HCT116 (cell line): ENCODE measurements around the gene IMMP2L. TPM values are rescaled to one million over a fixed set of nuclear protein-coding genes. Genes with fewer than 3 reads are reported as not detected.

Experiments used
- ATAC-seq: fragments of 200-7000 bp; cut with Tn5 transposase; 2 replicates; pipeline ENCODE4 v1.9.1; 2020; ENCODE audit warnings: mild to moderate bottlenecking, moderate library complexity
- BruUV-seq: library from RNA; stranded (reverse); fragments of 400-500 nt; replicated peaks from 2 replicates; lab custom pipeline; 2021; lab: Mats Ljungman, UMichigan
- CTCF ChIA-PET: fragments of 300-600 bp; sonication (Branson Sonifier 250); formaldehyde crosslinking; loops from one replicate; lab custom pipeline; 2021; ENCODE audit warnings: antibody characterized with exemption; lab: Charles Lee
- POLR2A ChIA-PET: fragments of 300-600, 350-600 bp; sonication (Branson Sonifier 250); formaldehyde crosslinking; loops from one replicate; lab custom pipeline; 2021; ENCODE audit warnings: antibody characterized with exemption; lab: Charles Lee
- RAD21 ChIA-PET, 2 experiments: fragments of 300-600 bp; sonication (Branson Sonifier 250); formaldehyde crosslinking; loops; one replicate each; lab custom pipeline; 2023; ENCODE audit warnings: low total read pairs in 2 of 2; ENCODE audit not compliant: uncharacterized antibody in 2 of 2, unreplicated experiment in 2 of 2, low non-redundant PET in 1 of 2; lab: Charles Lee
- DNase-seq: peaks from one replicate; pipeline ENCODE4 v3.0.0-alpha.2; 2010; ENCODE audit warnings: low read depth, low spot score
- H2AFZ ChIP-seq: fragments of 200-600 bp; shearing (Covaris generic), sonication (generic); 2 replicates; pipeline ENCODE4 v1.6.1; 2017; ENCODE audit warnings: low read depth, mixed run types, mixed read lengths, antibody characterized with exemption, low read length; ENCODE audit not compliant: poor library complexity, severe bottlenecking
- H3K27ac ChIP-seq: 2 replicates; pipeline ENCODE4 v1.5.1; 2012; ENCODE audit warnings: low read depth, low read length
- H3K27me3 ChIP-seq: fragments of 200-600 bp; sonication (generic); 2 replicates; pipeline ENCODE4 v1.6.1; 2016; ENCODE audit warnings: mixed run types, low read length, mixed read lengths; ENCODE audit not compliant: insufficient read depth
- H3K36me3 ChIP-seq, 2 experiments: fragments of 200-500 bp in 1 of 2; fragments of 200-600 bp in 1 of 2; sonication (Bioruptor generic) in 1 of 2; sonication (generic) in 1 of 2; 2 replicates each; pipeline versions ENCODE4 v1.5.1 to v1.6.1; 2014 to 2016; ENCODE audit warnings: low read length in 2 of 2, inconsistent platforms in 1 of 2, mixed read lengths in 1 of 2, mixed run types in 1 of 2; ENCODE audit not compliant: insufficient read depth in 2 of 2, control insufficient read depth in 1 of 2
- H3K4me1 ChIP-seq, 2 experiments: fragments of 200-600 bp in 1 of 2; sonication (generic) in 1 of 2; 2 replicates each; pipeline versions ENCODE4 v1.5.1 to v1.6.1; 2012 to 2017; ENCODE audit warnings: low read length in 2 of 2, inconsistent platforms in 1 of 2, mild to moderate bottlenecking in 1 of 2, mixed read lengths in 1 of 2, mixed run types in 1 of 2, moderate library complexity in 1 of 2; ENCODE audit not compliant: insufficient read depth in 2 of 2, control insufficient read depth in 1 of 2
- H3K4me2 ChIP-seq: fragments of 200-600 bp; sonication (generic); 2 replicates; pipeline ENCODE4 v1.6.1; 2017; ENCODE audit warnings: mixed run types, low read length, mixed read lengths
- H3K4me3 ChIP-seq, 2 experiments: fragments of 200-600 bp in 1 of 2; sonication (generic) in 1 of 2; replicated peaks in 1 of 2; 2 replicates each; pipeline ENCODE4 v1.5.1; 2011 to 2016; ENCODE audit warnings: low read length in 2 of 2, control low read depth in 1 of 2, low read depth in 1 of 2, mild to moderate bottlenecking in 1 of 2, mixed read lengths in 1 of 2, mixed run types in 1 of 2
- H3K79me2 ChIP-seq: fragments of 200-600 bp; sonication (generic); 2 replicates; pipeline ENCODE4 v1.6.1; 2017; ENCODE audit warnings: mild to moderate bottlenecking, mixed run types, low read length, moderate library complexity, mixed read lengths; ENCODE audit not compliant: insufficient read depth
- H3K9ac ChIP-seq: fragments of 200-600 bp; sonication (generic); 2 replicates; pipeline ENCODE4 v1.6.1; 2016; ENCODE audit warnings: low read length, mixed read lengths
- H3K9me2 ChIP-seq: fragments of 200-600 bp; sonication (generic), shearing (Covaris generic); 2 replicates; pipeline ENCODE4 v1.6.1; 2017; ENCODE audit warnings: mixed run types, mild to moderate bottlenecking, moderate library complexity; ENCODE audit not compliant: insufficient read depth
- H3K9me3 ChIP-seq, 2 experiments: fragments of 200-500 bp in 1 of 2; fragments of 200-600 bp in 1 of 2; sonication (Bioruptor generic) in 1 of 2; sonication (generic) in 1 of 2; 2 replicates each; pipeline ENCODE4 v1.6.1; 2014 to 2017; ENCODE audit warnings: low read length in 2 of 2, mixed read lengths in 2 of 2, inconsistent platforms in 1 of 2, low read depth in 1 of 2, mild to moderate bottlenecking in 1 of 2, mixed run types in 1 of 2, moderate library complexity in 1 of 2; ENCODE audit not compliant: control insufficient read depth in 1 of 2, insufficient read depth in 1 of 2
- H4K20me1 ChIP-seq: fragments of 200-600 bp; sonication (generic), shearing (Covaris generic); 2 replicates; pipeline ENCODE4 v1.6.1; 2017; ENCODE audit warnings: mixed run types, mild to moderate bottlenecking, moderate library complexity; ENCODE audit not compliant: insufficient read depth
- CBX3 ChIP-seq: IDR thresholded peaks from 2 replicates; pipeline ENCODE4 v1.6.1; 2012; ENCODE audit warnings: low read depth
- CTCF ChIP-seq, 3 experiments: fragments of 200-600 bp in 1 of 3; sonication (generic) in 1 of 3; IDR thresholded peaks in 2 of 3; conservative IDR thresholded peaks in 1 of 3; 2 replicates each; pipeline ENCODE4 v1.5.1; 2012 to 2017; ENCODE audit warnings: low read depth in 2 of 3, low read length in 2 of 3, antibody characterized with exemption in 1 of 3, borderline replicate concordance in 1 of 3, control low read depth in 1 of 3, mild to moderate bottlenecking in 1 of 3, mixed read lengths in 1 of 3, mixed run types in 1 of 3, moderate library complexity in 1 of 3; ENCODE audit not compliant: insufficient read depth in 1 of 3
- EGR1 ChIP-seq: IDR thresholded peaks from 2 replicates; pipeline ENCODE4 v1.6.1; 2012; ENCODE audit warnings: low read depth
- ELF1 ChIP-seq: IDR thresholded peaks from 2 replicates; pipeline ENCODE4 v1.6.1; 2012; ENCODE audit warnings: low read depth, borderline replicate concordance
- FOSL1 ChIP-seq: IDR thresholded peaks from 2 replicates; pipeline ENCODE4 v1.6.1; 2012; ENCODE audit warnings: low read depth
- POLR2AphosphoS5 ChIP-seq: IDR thresholded peaks from 2 replicates; pipeline ENCODE4 v1.6.1; 2011; ENCODE audit warnings: mild to moderate bottlenecking, low read depth, low read length, moderate library complexity
- RAD21 ChIP-seq: IDR thresholded peaks from 2 replicates; pipeline ENCODE4 v1.6.1; 2012; ENCODE audit warnings: low read depth, mild to moderate bottlenecking
- SIN3A ChIP-seq: IDR thresholded peaks from 2 replicates; pipeline ENCODE4 v1.6.1; 2012; ENCODE audit warnings: low read depth
- SRF ChIP-seq: IDR thresholded peaks from 2 replicates; pipeline ENCODE4 v1.6.1; 2012; ENCODE audit warnings: low read depth
- TCF7L2 ChIP-seq: IDR thresholded peaks from 2 replicates; pipeline ENCODE4 v1.7.0; 2011; ENCODE audit warnings: borderline replicate concordance, inconsistent platforms; ENCODE audit not compliant: insufficient read depth, insufficient read length; ENCODE audit errors: extremely low read depth
- YY1 ChIP-seq: IDR thresholded peaks from 2 replicates; pipeline ENCODE4 v1.6.1; 2011; ENCODE audit warnings: low read length, low read depth, moderate library complexity, mild to moderate bottlenecking; ENCODE audit not compliant: insufficient replicate concordance; ENCODE audit errors: extremely low read depth
- intact Hi-C: fragments of 100-400 bp; cut with micrococcal nuclease; formaldehyde crosslinking; loops from 2 replicates; pipeline ENCODE4 v1.10.0; 2022
- total RNA-seq: library from RNA; stranded (reverse); gene quantifications from one replicate; pipeline ENCODE4 v1.2.1, GENCODE V29; 2021; ENCODE audit not compliant: unreplicated experiment
- TF ChIP-seq, protein P1 (sequence below): IDR thresholded peaks from 2 replicates; pipeline ENCODE4 v1.6.1; 2011; ENCODE audit warnings: mild to moderate bottlenecking, low read length, moderate library complexity; ENCODE audit not compliant: insufficient replicate concordance; ENCODE audit errors: extremely low read depth
- TF ChIP-seq, protein P2 (sequence below): IDR thresholded peaks from 2 replicates; pipeline ENCODE4 v1.6.1; 2012; ENCODE audit warnings: low read depth

Gene IMMP2L
- total RNA-seq, 1 experiment from 2014 or later: 21.1 TPM

GRCh38 chr7:110803602-110804143 lies 758.6 kb downstream of the IMMP2L start (continued):
- TF ChIP-seq, protein P1, sequence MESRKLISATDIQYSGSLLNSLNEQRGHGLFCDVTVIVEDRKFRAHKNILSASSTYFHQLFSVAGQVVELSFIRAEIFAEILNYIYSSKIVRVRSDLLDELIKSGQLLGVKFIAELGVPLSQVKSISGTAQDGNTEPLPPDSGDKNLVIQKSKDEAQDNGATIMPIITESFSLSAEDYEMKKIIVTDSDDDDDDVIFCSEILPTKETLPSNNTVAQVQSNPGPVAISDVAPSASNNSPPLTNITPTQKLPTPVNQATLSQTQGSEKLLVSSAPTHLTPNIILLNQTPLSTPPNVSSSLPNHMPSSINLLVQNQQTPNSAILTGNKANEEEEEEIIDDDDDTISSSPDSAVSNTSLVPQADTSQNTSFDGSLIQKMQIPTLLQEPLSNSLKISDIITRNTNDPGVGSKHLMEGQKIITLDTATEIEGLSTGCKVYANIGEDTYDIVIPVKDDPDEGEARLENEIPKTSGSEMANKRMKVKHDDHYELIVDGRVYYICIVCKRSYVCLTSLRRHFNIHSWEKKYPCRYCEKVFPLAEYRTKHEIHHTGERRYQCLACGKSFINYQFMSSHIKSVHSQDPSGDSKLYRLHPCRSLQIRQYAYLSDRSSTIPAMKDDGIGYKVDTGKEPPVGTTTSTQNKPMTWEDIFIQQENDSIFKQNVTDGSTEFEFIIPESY: no peak
- TF ChIP-seq RAD21 (no peak), ELF1 (no peak), CBX3 (no peak), SIN3A (no peak), POLR2AphosphoS5 (no peak), TCF7L2 (no peak), EGR1 (no peak)

DNA sequence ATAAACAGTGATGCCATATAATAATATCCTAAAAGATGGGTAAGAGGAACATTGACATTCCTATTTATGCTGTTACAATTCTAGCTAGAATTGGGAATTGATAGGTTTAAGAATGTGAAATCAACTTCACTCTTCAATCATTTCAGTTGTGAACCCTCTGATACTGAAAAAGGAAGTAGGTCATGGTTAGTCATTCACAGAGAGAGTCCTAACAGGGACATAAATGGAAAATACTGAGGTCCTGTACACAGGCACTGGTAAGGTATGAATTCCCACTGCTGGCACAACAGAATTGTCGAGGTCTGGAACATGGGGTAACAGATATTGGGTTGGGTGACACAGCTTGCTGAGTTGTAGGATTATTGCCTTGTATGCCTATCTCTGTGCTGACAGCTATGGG lies 760.8 kb downstream of the IMMP2L start:
- no peaks in the 10 kb centered on the region for H3K79me2 ChIP-seq
- no peaks in the 10 kb centered on the region for H3K36me3 ChIP-seq
- no peak overlapping the region for H3K4me3 ChIP-seq
- no peaks in the 10 kb centered on the region for H3K27me3 ChIP-seq
- H2AFZ ChIP-seq: no peak overlapping the region
- no peak overlapping the region for H3K27ac ChIP-seq
- TF ChIP-seq SRF: no peak
- no peak for TF ChIP-seq ELF1
- no peak for TF ChIP-seq YY1
- TF ChIP-seq, protein P2, sequence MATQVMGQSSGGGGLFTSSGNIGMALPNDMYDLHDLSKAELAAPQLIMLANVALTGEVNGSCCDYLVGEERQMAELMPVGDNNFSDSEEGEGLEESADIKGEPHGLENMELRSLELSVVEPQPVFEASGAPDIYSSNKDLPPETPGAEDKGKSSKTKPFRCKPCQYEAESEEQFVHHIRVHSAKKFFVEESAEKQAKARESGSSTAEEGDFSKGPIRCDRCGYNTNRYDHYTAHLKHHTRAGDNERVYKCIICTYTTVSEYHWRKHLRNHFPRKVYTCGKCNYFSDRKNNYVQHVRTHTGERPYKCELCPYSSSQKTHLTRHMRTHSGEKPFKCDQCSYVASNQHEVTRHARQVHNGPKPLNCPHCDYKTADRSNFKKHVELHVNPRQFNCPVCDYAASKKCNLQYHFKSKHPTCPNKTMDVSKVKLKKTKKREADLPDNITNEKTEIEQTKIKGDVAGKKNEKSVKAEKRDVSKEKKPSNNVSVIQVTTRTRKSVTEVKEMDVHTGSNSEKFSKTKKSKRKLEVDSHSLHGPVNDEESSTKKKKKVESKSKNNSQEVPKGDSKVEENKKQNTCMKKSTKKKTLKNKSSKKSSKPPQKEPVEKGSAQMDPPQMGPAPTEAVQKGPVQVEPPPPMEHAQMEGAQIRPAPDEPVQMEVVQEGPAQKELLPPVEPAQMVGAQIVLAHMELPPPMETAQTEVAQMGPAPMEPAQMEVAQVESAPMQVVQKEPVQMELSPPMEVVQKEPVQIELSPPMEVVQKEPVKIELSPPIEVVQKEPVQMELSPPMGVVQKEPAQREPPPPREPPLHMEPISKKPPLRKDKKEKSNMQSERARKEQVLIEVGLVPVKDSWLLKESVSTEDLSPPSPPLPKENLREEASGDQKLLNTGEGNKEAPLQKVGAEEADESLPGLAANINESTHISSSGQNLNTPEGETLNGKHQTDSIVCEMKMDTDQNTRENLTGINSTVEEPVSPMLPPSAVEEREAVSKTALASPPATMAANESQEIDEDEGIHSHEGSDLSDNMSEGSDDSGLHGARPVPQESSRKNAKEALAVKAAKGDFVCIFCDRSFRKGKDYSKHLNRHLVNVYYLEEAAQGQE: no peak
- no peak for TF ChIP-seq RAD21
- TF ChIP-seq CTCF (IDR thresholded peaks at IDR 0.05 in 2 of 3, conservative IDR thresholded peaks at IDR 0.05 in 1 of 3; ENCODE audit: borderline replicate concordance in 1 of 3, insufficient read depth in 1 of 3, low read depth in 2 of 3, low read length in 2 of 3): no peak
- no peak for TF ChIP-seq FOSL1
- ChIA-PET RAD21 (no interaction called here), POLR2A (no interaction called here), CTCF (no interaction called here)
- no peaks in the 10 kb centered on the region for H3K9me2 ChIP-seq
- no TSS peak for BruUV-seq
- H3K4me2 ChIP-seq: no peak overlapping the region
- H3K9ac ChIP-seq: no peak overlapping the region
- DNase-seq (no peak), ATAC-seq (no peak)
- H3K9me3 ChIP-seq: no peaks in the 10 kb centered on the region
- H4K20me1 ChIP-seq: no peaks in the 10 kb centered on the region
- intact Hi-C loops: no loop called here
- no peaks in the 10 kb centered on the region for H3K4me1 ChIP-seq
